CD4-positive, alpha-beta T cell treated with Interleukin-4 for 4 hours (primary cell): ENCODE data around the gene DMXL2.
"Not testable (repeated sequence)": the region's sequence is repeated elsewhere in the genome, so short reads cannot be mapped to it uniquely, and the experiment has no call there.

ENCODE experiments used
- DNase-seq: peaks from one replicate; pipeline ENCODE4 v3.0.0-alpha.2; 2020

DMXL2 gene

DNA sequence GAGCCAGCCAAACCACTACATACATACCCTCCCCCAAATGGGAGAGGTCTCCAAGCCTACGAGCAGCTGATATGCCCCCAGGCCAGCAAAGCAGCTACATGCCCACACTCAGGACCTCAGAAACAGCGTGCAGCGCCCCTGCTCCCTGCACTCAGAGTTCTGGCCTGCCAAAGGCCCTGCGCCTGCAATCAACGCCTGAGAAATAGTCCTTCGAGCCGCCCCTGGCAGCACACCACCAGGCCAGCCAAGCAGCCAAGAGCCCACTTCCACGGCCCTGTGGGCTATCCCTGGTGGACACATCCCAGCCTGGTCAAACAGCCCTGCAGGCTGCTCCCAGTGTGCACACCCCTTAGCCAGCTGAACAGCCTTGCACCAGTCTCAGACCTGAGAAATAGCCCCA, 139.1 kb downstream of the DMXL2 start:
- no peak for DNase-seq

- DNase-seq = no peak
These were observed 146.8 kb downstream of the DMXL2 start for GRCh38 chr15:51475736-51476135.

GRCh38 chr15:51470512-51470911, 152.1 kb downstream of the DMXL2 start:
- no peak for DNase-seq

DNA sequence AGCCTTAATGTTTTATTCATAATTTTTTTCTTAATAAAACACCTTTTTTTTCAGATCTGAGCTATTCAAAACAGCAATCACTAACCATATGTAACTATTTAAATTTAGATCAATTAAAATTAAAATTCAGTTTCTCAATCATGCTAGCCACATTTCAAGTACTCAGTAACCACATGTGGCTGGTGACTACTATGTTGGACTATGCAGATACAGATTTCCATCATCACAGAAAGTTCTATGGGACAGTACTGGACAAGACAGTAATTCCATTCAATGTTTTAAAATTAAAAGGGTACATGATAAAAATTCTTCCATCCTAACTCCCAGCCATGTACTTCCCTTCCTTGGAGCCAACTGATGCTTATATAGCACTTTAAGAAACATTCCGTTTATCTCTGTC, 161.8 kb downstream of the DMXL2 start:
- no peak for DNase-seq

DNA sequence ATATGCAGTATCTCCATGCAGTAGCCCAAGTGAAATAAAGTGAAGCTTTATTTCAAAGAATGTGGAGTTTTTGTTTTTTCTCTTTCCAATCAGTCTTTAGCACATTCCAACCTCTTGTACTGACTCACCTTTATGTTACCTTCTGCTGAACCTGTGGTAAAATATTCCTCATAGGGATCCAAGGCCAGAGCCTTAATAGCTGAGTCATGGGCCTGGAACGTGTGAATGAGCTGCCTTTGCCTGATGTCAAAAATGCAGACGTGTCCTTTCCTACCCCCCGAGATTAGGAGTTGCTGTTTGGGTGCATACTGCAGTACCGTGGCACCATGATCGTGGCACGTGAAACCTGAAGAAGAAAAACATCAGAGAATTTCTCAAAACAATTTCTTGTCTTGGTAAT, 172.6 kb downstream of the DMXL2 start:
- no peak for DNase-seq

DNA sequence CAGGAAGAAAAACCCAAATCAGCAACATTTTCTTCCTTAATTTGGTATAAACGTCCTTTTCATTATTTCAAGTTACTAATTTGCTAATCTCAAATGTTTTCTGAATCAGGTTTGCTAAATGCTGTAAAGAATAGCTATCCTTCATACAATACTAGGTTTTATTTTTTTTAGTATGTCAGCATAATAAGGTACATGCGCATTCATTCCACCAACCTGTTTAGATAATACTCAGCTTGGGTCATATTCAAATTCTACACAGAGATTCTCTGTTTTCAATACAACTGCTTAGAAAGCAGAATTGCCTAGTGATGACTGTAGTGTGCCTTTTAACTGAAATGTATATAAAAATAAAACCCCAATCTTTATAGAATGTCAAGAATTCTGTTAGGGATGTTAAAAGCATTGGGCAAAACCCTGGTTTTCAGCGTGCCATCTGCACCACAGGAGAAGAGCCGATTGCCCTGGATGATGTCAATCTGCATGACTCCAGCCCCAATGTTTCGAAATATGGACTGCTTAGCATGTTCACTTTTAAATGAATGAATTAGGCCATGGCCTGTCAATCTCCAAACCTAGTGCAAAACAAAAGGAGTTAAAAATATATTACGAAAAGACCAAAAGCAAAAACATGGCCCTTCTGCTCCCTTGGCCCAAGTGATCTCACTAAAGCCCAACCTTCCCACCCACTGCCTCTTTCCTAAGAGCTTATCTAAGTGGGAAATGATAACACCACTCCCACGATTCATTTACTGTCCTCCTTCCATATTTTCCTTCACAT, 173.8 kb downstream of the DMXL2 start:
- DNase-seq = no peak

GRCh38 chr15:51447855-51448621, 174.5 kb downstream of the DMXL2 start:
- DNase-seq = no peak

DNA sequence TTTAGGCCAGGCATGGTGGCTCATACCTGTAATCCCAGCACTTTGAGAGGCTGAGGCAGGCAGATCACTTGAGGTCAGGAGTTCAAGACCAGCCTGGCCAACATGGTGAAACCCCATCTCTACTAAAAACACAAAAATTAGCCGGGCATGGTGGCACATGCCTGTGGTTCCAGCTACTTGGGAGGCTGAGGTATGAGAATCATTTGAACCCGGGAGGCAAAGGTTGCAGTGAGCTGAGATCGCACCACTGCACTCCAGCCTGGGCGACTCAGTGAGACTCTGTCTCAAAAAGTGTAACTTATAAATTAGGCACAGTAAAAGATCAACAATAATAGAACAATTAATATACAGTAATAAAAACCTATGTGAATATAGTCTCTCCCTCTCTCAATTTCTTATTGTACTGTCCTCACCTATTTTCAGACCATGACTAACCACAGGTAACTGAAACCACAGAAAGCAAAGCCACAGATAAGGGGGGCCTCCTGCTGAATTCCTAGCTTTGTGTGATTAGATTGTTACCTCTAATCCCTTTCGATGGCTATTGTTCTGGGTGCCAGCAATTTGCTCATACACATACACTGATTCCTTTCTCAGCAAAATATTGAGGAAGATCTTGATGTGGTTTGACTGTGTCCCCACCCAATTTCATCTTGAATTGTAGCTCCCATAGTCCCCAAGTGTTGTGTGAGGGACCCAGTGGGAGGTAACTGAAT, 176.4 kb downstream of the DMXL2 start:
- DNase-seq = not testable (repeated sequence)

DNA sequence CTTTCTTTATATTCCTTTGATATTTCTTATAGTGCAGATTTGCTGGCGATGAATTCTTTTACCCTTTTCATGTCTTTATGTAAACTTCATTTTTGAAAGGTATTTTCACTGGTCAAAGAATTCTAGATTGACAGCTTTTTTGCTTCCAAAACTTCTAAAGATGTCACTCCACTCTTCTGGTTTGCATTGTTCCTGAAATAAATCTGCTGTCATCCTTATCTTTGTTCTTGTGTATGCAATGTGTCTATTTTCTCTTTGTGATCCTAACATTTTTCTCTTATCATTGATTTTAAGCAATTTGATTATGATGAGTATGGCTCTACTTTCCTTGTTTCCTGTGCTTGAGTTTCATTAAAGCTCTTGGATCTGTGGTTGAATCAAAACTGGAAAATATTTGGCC, 177.8 kb downstream of the DMXL2 start:
- no peak for DNase-seq

GRCh38 chr15:51444112-51444511, 178.5 kb downstream of the DMXL2 start:
- no peak for DNase-seq

GRCh38 chr15:51443282-51443914, 179.2 kb downstream of the DMXL2 start:
- DNase-seq = no peak

DNA sequence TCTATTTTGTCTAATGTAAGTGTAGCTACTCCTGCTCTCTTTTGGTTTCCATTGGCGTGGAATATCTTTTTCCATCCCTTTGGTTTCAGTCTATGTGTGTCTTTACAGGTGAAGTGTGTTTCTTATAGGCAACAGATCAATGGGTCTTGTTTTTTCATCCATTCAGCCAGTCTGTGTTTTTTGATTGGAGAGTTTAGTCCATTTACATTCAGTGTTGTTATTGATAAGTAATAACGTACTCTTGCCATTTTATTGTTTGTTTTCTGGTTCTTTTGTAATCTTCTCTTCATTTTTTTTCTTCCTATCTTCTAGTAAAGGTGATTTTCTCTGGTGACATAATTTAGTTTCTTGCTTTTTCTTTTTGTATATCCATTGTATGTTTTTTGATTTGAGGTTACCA, 184.0 kb downstream of the DMXL2 start:
- no peak for DNase-seq

DNA sequence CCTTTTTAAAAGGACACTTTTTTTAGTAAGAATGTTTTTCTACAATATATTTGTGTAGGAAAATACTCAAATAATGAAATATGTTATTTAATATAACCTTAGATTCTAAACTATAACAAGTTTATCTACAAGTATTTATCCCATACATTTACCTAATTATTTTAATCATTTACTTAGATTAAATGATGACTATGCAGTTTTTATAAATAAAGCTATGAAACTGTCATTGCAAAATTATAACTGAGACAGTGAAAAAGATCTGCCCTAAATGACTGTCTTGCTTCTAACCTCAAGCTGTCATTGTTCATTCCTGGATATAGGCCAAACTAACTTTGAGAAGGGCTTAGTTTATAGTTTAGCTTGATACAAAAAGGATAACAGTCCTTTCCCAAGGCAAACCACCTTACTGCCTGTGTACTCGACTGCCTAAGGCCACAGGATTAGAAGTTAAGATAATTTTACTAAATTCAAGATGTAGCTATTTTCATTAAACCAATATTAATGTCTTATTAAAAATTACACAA, 197.0 kb downstream of the DMXL2 start:
- DNase-seq = no peak

DNA sequence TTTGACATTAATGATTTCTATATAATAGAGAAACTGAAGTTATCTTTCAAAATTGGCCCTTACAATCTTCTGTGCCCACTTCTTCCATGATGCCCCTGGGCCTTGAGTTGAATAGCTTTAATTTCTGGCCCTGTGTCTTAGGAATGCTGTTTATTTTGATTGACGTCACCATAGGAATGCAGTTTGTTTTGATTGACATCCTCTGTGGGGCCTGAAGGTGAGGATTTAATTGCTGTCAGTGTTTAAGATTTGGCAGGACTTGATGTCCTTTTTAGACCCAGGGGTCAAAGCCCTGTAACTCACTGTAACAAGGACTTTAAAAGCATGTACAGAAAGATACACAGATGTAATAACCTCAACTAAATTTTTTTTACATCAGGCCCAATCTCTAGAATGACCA, 197.8 kb downstream of the DMXL2 start:
- no peak for DNase-seq

DNA sequence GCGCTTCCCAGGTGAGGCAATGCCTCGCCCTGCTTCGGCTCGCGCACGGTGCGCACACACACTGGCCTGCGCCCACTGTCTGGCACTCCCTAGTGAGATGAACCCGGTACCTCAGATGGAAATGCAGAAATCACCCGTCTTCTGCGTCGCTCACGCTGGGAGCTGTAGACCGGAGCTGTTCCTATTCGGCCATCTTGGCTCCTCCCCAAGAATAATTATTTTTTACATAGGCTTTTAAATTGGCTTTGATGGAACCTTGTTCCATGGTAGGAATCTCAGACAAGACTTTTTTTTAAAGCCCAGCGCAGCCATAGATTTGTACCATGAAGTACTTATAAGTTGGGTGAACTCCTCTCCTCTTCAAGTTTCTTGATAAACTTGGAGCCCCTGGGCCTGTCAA, 199.5 kb downstream of the DMXL2 start:
- DNase-seq = not testable (repeated sequence)

GRCh38 chr15:51416129-51416528, 206.4 kb downstream of the DMXL2 start:
- no peak for DNase-seq

GRCh38 chr15:51414256-51414860, 208.2 kb downstream of the DMXL2 start:
- DNase-seq = no peak

DNA sequence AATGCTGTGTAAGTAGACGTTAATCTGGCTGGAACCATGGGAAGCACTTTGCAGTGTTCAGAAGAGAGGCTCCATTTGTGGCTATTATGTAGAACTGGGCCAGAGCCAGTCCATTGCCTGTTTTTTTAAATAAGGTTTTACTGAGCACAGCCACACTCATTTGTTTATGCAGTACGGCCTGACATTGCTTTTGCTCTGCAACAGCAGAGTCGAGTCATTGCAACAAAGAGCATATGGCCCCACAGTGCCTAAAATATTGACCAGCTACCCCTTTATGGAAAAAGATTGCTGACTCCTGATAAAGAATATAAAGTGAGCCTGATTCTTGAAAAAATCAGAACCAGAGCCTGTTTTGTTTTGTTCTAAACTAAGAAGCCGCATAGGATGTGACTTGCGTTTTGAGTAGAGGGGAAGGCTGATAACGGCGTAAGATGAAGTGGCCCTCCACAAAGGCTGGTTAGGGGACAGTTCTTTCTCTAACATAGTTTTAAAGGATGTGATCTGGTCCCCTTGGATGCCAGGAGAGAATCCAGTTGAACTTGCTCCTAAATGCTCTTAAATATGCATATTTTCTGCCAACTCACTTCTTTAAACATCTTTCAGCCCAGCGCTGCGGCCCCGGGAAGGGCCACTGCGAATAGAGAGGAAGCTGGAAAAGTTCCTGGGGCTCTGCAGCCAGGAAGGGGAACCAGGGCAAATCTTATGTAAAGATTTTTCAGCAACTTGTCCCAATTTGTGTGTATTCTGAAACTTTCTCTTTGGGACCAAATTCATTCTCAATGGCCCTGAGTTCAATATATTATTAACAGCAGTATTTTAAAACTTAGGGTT, 216.7 kb downstream of the DMXL2 start:
- DNase-seq = no peak

DNA sequence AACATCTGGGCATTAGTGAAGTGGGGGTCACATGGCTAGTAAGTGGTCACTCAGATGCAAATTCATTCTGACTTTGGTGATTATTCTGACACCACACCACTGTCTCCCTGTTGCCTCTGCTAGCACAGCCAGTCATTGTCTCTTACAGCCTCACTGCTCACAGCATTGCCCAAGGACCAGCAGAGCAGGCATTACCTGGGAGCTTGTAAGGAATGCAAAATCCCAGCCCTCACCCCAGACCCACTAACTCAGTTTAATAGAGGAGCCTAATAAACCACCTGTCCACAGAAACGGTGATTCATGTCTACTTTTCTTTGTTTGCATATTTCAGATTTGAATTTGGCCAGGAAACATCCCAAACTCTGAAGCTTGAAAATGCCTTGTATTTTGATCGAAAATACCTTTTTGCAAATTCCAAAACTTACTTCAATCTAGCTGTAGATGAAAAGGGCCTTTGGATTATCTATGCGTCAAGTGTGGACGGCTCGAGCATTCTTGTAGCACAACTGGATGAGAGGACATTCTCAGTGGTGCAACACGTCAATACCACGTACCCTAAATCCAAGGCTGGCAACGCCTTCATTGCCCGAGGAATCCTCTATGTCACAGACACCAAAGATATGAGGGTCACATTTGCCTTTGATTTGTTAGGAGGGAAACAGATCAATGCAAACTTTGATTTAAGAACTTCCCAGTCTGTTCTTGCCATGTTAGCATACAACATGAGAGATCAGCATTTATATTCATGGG, 218.4 kb downstream of the DMXL2 start:
- DNase-seq = no peak

GRCh38 chr15:51403072-51403878, 219.3 kb downstream of the DMXL2 start:
- no peak for DNase-seq
